Left ventricle myocardium inferior (tissue), 1 donor: Measurements from ENCODE around the gene GNA14. TPM values are rescaled to one million over a fixed set of nuclear protein-coding genes. Genes with fewer than 3 reads are reported as not detected.

ENCODE experiments used
- DNase-seq: peaks from one replicate; pipeline ENCODE4 v3.0.0-alpha.2; 2020
- H3K27ac ChIP-seq: fragments of 200-600 bp; replicated peaks from 2 replicates; pipeline ENCODE4 v1.8.0; 2021
- H3K27me3 ChIP-seq: fragments of 200-600 bp; 2 replicates; pipeline ENCODE4 v1.8.0; 2021; ENCODE audit warnings: low read depth
- H3K36me3 ChIP-seq: fragments of 200-600 bp; 2 replicates; pipeline ENCODE4 v1.8.0; 2021
- H3K4me1 ChIP-seq: fragments of 200-600 bp; 2 replicates; pipeline ENCODE4 v1.8.0; 2021
- H3K4me3 ChIP-seq: fragments of 200-600 bp; 2 replicates; pipeline ENCODE4 v1.8.0; 2021; ENCODE audit warnings: mild to moderate bottlenecking, moderate library complexity
- H3K9me3 ChIP-seq: fragments of 200-600 bp; replicated peaks from 2 replicates; pipeline ENCODE4 v1.8.0; 2021
- intact Hi-C: fragments of 100-400 bp; cut with micrococcal nuclease; formaldehyde crosslinking; loops from one replicate; pipeline ENCODE4 v1.11.0; 2022
- total RNA-seq: library from RNA; stranded (reverse); fragmentation: NEBNext Ultra II Directional; extraction: Animal tissue kit (Norgen Biotek cat#: 25700); gene quantifications from one replicate; pipeline ENCODE4 v1.2.1, GENCODE V29; 2021
- TF ChIP-seq, protein P1 (sequence below): fragments of 200-600 bp; IDR thresholded peaks from 2 replicates; pipeline ENCODE4 v1.8.0; 2021; ENCODE audit warnings: antibody characterized with exemption, mild to moderate bottlenecking, borderline replicate concordance
- donor health status: DM: no; HTN: yes; CAD: no; lungs with severe emphysema.

GNA14 gene
- total RNA-seq, 1 donor from 2014 or later, result 2.2 TPM

DNA sequence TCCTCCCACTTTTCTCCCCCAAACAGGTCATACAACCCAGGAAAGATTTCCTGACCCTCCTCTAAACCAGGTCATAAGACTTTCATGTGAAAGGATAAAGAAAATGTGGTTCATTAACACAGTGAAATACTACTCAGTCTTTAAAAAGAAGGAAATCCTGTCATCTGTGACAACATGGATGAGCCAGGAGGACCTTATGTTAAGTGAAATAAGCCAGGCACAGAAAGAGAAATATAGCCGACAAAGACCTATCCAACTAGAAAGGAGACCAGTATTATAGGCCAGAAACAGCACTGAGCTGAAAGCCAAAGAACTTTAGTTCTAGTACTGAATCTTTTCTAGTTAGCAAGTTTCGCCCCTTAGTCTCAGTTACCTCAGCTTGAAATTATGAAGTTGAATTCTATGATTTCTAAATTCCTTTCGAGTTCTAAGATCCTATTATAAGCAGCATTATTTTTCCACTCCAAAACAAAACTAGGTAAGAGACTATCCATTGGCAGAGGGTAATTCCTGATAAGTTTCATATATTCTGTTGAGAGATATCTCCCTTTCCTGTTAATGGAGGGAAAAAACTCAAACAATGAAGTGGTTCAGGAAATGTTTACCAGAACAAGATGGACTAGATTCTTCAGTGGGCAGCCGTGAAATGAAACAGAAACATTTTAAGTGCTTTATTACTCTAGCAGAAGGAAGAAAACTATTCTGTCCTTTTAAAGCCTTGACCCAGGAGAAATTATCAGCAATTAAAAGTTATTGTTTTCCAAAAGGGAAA lies 42.5 kb downstream of the GNA14 start:
- Histone ChIP-seq H3K27ac (peak overlapping the region; percentile 70), H3K9me3 (peaks cover 6% of the 10 kb centered on the region), H3K36me3 (no peaks in the 10 kb centered on the region), H3K27me3 (no peaks in the 10 kb centered on the region), H3K4me1 (peaks cover 15% of the 10 kb centered on the region), H3K4me3 (no peak overlapping the region)
- DNase-seq, result no peak
- intact Hi-C loops, result no loop called here
- TF ChIP-seq, protein P1, sequence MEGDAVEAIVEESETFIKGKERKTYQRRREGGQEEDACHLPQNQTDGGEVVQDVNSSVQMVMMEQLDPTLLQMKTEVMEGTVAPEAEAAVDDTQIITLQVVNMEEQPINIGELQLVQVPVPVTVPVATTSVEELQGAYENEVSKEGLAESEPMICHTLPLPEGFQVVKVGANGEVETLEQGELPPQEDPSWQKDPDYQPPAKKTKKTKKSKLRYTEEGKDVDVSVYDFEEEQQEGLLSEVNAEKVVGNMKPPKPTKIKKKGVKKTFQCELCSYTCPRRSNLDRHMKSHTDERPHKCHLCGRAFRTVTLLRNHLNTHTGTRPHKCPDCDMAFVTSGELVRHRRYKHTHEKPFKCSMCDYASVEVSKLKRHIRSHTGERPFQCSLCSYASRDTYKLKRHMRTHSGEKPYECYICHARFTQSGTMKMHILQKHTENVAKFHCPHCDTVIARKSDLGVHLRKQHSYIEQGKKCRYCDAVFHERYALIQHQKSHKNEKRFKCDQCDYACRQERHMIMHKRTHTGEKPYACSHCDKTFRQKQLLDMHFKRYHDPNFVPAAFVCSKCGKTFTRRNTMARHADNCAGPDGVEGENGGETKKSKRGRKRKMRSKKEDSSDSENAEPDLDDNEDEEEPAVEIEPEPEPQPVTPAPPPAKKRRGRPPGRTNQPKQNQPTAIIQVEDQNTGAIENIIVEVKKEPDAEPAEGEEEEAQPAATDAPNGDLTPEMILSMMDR, result no peak

DNA sequence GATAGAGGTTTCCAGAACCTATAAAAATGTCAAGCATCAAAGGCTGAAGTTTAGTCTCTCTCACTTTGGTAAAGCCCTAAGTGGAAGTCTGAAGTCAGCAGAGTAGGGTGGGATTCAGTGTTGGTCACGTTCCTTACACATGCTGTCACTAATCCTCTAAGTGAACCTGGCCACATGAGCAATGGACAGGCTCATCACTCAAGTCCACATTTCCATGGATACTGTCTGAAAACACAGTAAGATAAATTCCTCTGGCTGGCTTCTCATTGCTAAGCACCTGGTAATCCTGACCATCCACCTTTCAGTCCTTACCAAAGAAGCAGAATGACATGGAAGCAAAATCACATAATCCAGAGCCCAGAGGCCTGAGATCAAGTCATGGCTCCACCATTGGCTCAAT lies 43.8 kb downstream of the GNA14 start:
- peaks cover 6% of the 10 kb centered on the region for H3K9me3 ChIP-seq
- TF ChIP-seq, protein P1, result no peak
- peaks cover 20% of the 10 kb centered on the region for H3K4me1 ChIP-seq
- no peak overlapping the region for H3K27ac ChIP-seq
- H3K27me3 ChIP-seq, result no peaks in the 10 kb centered on the region
- no peaks in the 10 kb centered on the region for H3K36me3 ChIP-seq
- no peak overlapping the region for H3K4me3 ChIP-seq
- no peak for DNase-seq
- intact Hi-C loops, result no loop called here

DNA sequence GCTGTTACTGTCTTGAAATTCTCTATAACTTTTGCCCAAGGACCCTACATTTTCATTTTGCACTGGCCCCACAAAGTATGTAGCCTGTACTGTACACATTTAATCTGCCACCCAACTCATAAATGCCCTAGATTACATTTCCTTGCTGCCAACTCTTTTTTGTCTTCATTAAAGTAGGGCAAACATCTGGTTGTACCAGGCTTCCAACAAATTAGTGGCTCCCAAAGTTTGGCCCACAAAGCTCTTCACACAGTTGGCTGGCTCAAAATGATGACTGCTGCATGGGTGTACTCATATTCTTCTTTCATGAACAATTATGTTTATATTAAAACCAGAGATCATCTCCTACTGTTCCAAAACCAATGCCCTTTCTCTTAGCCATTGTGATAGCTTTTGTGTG lies 45.3 kb downstream of the GNA14 start:
- intact Hi-C loops, result no loop called here
- peaks cover 32% of the 10 kb centered on the region for H3K4me1 ChIP-seq
- TF ChIP-seq, protein P1, result no peak
- peaks cover 4% of the 10 kb centered on the region for H3K9me3 ChIP-seq
- no peak for DNase-seq
- no peak overlapping the region for H3K4me3 ChIP-seq
- no peaks in the 10 kb centered on the region for H3K27me3 ChIP-seq
- H3K27ac ChIP-seq, result no peak overlapping the region
- H3K36me3 ChIP-seq, result no peaks in the 10 kb centered on the region

DNA sequence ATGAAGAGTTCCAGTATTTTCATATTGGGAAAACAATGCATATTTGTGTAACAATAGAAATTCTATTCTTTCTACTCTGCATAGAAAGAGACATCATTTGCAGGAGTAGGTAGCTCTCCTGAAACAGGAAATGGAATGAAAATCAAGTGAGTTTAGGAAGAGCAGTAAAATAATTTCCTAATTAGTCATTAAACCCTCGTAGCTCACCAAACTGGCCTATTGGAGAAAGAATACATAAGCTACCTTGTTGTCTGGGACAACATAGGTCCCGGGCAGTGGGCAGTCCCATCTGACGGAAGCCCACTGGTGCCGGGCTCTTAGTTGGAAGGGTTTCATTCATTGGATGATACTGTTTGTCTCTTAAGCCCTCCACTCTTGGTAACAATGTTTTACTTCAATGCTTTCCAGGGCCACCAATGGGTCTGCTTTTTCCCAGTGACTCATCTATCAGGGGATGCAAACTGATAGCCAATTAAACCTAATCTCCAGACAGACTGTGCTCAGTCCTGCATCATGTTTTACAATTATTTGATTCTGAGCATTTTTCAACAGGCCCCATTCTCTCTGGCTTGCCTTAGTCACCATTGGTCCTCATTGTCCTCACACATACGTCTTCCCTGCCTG lies 46.5 kb downstream of the GNA14 start:
- intact Hi-C loops, result no loop called here
- TF ChIP-seq, protein P1, result no peak
- Histone ChIP-seq H3K4me1 (peaks cover 42% of the 10 kb centered on the region), H3K27me3 (no peaks in the 10 kb centered on the region), H3K36me3 (no peaks in the 10 kb centered on the region), H3K9me3 (no peaks in the 10 kb centered on the region), H3K4me3 (no peak overlapping the region), H3K27ac (no peak overlapping the region)
- DNase-seq, result no peak

DNA sequence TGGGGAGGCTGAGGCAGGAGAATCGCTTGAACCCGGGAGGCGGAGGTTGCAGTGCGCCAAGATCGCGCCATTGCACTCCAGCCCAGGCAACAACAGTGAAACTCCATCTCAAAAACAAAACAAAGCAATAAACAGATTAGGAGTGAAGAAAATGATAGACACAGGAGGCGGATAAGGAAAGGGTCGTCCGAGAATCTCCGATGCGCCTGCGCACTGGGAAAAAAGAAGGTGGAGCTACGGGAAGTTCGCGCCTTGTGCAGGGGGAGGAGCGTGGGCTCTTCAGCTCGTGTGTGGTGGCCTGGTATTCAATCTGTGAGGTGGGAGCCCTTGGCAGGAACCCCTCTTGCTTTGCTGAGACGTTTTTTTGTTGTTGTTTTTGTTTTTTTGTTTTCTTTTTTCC lies 47.3 kb downstream of the GNA14 start:
- no peak overlapping the region for H3K27ac ChIP-seq
- no peak overlapping the region for H3K4me3 ChIP-seq
- no peaks in the 10 kb centered on the region for H3K36me3 ChIP-seq
- H3K9me3 ChIP-seq, result no peaks in the 10 kb centered on the region
- DNase-seq, result no peak
- H3K4me1 ChIP-seq, result peaks cover 43% of the 10 kb centered on the region
- H3K27me3 ChIP-seq, result no peaks in the 10 kb centered on the region
- TF ChIP-seq, protein P1, result no peak
- intact Hi-C loops, result no loop called here
